Peyer's patch (tissue), 4 donors: ENCODE results near the gene PRR5.

ENCODE experiments used
- POLR2A ChIP-seq, 2 donors: fragments of 450-650 bp; IDR thresholded peaks; one replicate each; pipeline ENCODE4 v1.5.1; 2017; ENCODE audit warnings: antibody characterized with exemption in 2 of 2, mild to moderate bottlenecking in 2 of 2, moderate library complexity in 2 of 2
- TF ChIP-seq, protein P1 (sequence below), 6 experiments: fragments of 450-650 bp in 4 of 6; fragments of 200-600 bp in 2 of 6; sonication (generic) in 1 of 6; IDR thresholded peaks; one replicate each; pipeline ENCODE4 v1.5.1; 2017 to 2019; ENCODE audit warnings: antibody characterized with exemption in 6 of 6, mild to moderate bottlenecking in 3 of 6, moderate library complexity in 1 of 6

DNA sequence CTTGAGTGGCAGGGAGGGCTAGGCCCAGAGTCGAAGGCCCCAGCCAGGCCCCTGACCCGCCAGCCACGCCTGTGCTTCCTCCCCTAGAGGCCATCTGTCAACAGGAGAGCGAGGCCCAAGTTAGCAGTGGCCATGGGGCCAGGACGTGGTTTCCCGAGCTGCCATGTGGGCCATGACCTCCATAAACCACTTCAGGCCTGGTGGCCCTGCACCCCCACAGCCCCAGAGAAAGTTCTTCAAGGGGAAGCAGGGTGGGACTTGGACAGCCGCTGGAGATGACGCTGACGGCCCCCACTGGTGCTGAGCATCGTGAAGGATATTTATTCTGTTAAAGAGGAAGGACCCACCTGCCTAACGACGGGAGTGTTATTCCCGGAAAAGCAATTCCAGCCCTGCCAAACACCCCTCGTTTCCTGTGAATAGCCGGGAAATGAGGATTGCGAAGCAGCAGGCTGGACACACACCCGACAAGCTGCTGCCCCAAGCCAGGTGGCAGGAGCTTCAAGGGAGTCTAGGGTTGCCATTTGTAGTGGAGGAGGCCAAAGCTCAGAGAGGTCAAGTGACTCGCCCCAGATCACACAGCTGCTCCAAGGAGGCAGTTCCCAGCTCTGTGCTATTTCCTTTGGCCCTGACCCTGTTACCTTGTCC is 12.8 kb downstream of the PRR5 start:
- TF ChIP-seq, protein P1, sequence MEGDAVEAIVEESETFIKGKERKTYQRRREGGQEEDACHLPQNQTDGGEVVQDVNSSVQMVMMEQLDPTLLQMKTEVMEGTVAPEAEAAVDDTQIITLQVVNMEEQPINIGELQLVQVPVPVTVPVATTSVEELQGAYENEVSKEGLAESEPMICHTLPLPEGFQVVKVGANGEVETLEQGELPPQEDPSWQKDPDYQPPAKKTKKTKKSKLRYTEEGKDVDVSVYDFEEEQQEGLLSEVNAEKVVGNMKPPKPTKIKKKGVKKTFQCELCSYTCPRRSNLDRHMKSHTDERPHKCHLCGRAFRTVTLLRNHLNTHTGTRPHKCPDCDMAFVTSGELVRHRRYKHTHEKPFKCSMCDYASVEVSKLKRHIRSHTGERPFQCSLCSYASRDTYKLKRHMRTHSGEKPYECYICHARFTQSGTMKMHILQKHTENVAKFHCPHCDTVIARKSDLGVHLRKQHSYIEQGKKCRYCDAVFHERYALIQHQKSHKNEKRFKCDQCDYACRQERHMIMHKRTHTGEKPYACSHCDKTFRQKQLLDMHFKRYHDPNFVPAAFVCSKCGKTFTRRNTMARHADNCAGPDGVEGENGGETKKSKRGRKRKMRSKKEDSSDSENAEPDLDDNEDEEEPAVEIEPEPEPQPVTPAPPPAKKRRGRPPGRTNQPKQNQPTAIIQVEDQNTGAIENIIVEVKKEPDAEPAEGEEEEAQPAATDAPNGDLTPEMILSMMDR (IDR thresholded peaks at IDR 0.05) = no peak
- no peak for TF ChIP-seq POLR2A (IDR thresholded peaks at IDR 0.05)
